HG02610 (cell line): ENCODE results near the gene NCAM2.

ENCODE experiments used
- ATAC-seq: cut with Tn5 transposase; IDR thresholded peaks from one replicate; pipeline ENCODE4 v1.9.1; 2021; ENCODE audit warnings: mild to moderate bottlenecking, moderate library complexity; ENCODE audit not compliant: unreplicated experiment

Gene NCAM2

GRCh38 chr21:21406921-21407320 is 408.7 kb downstream of the NCAM2 start:
- ATAC-seq: no peak

GRCh38 chr21:21412096-21412495 is 413.9 kb downstream of the NCAM2 start:
- ATAC-seq: no peak

- ATAC-seq: no peak
Observed at GRCh38 chr21:21415741-21416140, 417.5 kb downstream of the NCAM2 start.

- no peak for ATAC-seq
Observed at GRCh38 chr21:21434944-21435343, 436.7 kb downstream of the NCAM2 start.

- ATAC-seq: no peak
Observed at GRCh38 chr21:21436012-21436534, 437.9 kb downstream of the NCAM2 start.

- ATAC-seq: no peak
Observed at GRCh38 chr21:21439761-21440160, 441.6 kb downstream of the NCAM2 start.

- ATAC-seq: no peak
Observed at GRCh38 chr21:21457077-21457476, 458.9 kb downstream of the NCAM2 start.

- ATAC-seq: no peak
Observed at GRCh38 chr21:21458124-21458631, 460.0 kb downstream of the NCAM2 start.

- ATAC-seq: no peak
Observed at GRCh38 chr21:21460979-21461378, 462.8 kb downstream of the NCAM2 start.

GRCh38 chr21:21463456-21463855 is 465.2 kb downstream of the NCAM2 start:
- no peak for ATAC-seq

GRCh38 chr21:21464684-21465083 is 466.5 kb downstream of the NCAM2 start:
- no peak for ATAC-seq

GRCh38 chr21:21466752-21467151 is 468.5 kb downstream of the NCAM2 start:
- no peak for ATAC-seq

GRCh38 chr21:21468003-21468402 is 469.8 kb downstream of the NCAM2 start:
- no peak for ATAC-seq

- no peak for ATAC-seq
Observed at GRCh38 chr21:21481239-21481638, 483.0 kb downstream of the NCAM2 start.

GRCh38 chr21:21508859-21509258 is 510.6 kb downstream of the NCAM2 start:
- no peak for ATAC-seq

GRCh38 chr21:21530680-21531079 is 532.5 kb downstream of the NCAM2 start:
- ATAC-seq: no peak

- no peak for ATAC-seq
Observed at GRCh38 chr21:21547368-21547953, 549.3 kb downstream of the NCAM2 start.

GRCh38 chr21:21559285-21560045 is 561.3 kb downstream of the NCAM2 start:
- ATAC-seq: no peak
